SKM-1 treated with dmso at 0.1 percent for 144 hours (cell line): ENCODE measurements around the gene EIF4G3.
"Not testable (repeated sequence)": the region's sequence is repeated elsewhere in the genome, so short reads cannot be mapped to it uniquely, and the experiment has no call there.

Source experiments
- DNase-seq: peaks from one replicate; lab custom pipeline; 2025; ENCODE audit not compliant: unreplicated experiment; lab: John Stamatoyannopoulos, UW

EIF4G3 gene

DNA sequence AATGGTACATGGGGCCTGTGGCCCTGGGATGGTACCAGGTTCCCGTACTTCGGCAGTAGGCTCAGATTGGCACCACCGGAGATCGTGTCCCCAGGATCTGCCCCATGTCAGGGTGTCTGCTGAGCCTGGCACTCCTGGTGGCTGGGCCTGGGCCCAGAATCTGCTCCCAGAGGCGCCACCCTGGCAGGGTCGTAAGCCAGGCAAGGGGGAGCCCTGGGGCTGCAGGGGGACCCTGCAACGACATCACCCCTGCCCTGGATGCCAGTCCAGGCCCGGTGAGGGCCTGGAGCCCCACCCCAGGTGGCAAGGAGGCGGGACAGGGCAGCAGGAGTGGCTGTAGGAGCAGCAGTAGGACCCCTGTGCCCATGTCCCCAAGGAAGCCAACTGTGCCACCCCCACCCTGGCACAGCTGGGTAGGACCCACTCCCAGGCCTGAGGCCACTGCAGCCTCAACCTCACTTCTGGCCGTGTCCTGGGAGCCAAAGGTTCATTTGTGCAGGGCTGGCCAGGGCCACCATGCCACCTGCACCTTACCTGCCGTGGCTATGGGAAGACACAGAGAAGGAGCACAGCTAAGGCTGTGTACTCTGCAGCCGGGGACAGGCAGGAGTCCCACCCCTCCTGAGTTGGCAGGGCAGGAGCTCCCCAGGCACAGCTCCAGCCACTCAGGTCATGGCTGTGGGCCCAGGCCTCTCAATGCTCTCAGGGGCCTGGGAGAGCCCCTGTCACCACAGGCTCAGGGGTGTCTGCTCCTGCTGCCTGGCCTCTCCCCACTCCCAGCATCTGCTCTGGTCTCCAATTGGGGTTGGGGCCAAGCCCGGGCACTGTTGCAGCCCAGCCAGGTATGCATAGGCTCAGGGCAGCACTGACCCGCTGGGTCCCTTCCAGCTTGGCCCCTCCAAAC lies 141.7 kb downstream of the EIF4G3 start:
- DNase-seq: no peak

DNA sequence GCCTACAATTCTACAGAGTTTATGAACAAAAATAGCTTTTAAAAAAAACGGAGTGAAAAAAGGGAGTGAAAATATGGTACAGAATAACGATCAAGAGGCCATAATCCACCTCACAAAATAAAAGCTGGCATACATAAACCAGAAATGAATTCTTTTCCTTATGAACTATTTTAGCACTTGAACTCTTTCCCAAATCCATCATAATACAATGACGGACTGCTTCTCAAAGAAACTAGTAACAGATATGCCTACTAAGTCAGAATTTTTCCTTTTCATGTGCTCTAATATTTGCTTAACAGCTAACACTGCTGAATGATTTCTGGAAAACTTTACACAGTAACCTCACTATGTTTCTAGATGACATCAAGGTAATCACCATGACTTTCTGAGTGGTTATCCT lies 144.0 kb downstream of the EIF4G3 start:
- DNase-seq: no peak

GRCh38 chr1:21030181-21030580 lies 146.5 kb downstream of the EIF4G3 start:
- no peak for DNase-seq

- DNase-seq: no peak
Observed at GRCh38 chr1:21028520-21029145, 148.1 kb downstream of the EIF4G3 start.

DNA sequence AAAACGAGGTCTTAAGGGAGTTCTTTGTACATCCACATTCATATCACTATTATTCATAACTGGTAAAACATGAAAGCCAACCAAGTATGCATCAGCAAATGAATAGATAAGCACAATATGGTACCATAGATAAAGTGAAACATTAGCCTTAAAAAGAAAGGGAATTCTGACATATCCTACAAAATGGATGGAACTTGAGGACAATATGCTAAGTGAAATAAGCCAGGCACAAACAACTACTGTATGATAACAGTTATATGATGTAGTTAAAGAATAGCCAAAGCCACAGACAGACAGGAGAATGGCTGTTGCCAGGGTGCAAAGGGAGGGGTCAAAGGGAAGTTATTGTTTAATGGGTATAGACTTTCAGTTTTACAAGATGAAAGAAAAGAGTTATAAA lies 148.9 kb downstream of the EIF4G3 start:
- no peak for DNase-seq

- DNase-seq: no peak
Observed at GRCh38 chr1:21024918-21025317, 151.8 kb downstream of the EIF4G3 start.

GRCh38 chr1:21024136-21024896 lies 152.4 kb downstream of the EIF4G3 start:
- not testable (repeated sequence) for DNase-seq

DNA sequence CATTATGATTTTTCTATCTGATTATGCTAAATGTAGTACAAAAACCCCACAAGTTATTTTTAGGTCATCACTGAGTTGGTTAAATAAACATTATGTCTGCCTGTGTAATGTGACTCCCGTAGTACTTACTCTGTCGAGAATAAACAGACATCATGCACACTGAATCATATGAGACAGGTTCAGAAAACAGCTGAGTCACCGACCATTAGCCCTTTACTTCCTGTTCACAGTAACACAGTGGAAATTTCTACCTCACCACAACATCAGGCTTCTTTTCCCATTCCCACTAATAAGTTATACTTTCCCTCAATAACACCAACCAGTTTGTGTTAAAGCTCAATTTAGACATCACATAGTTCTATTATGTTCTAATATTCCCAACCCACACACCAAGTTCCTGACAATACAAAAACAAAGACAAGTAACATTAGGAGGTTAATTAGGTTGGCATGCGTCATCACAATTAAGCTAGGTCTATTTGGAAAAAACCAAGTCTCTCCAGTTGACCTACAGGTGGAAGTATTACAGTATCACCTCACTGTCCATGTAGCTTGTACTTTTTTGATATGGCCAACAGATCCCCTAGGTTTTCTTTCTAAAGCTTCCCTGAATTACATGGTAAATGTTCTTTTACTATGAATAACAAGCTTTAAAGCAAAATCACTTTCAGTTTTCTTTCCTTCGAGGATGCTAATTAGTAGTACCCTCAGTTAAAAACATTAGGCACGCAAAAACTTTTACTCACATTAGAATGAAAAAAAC lies 154.2 kb downstream of the EIF4G3 start:
- DNase-seq: peak; percentile 56

GRCh38 chr1:21021311-21021710 lies 155.4 kb downstream of the EIF4G3 start:
- DNase-seq: no peak

- no peak for DNase-seq
Observed at GRCh38 chr1:21020151-21020550, 156.5 kb downstream of the EIF4G3 start.

GRCh38 chr1:21018673-21019072 lies 158.0 kb downstream of the EIF4G3 start:
- no peak for DNase-seq

DNA sequence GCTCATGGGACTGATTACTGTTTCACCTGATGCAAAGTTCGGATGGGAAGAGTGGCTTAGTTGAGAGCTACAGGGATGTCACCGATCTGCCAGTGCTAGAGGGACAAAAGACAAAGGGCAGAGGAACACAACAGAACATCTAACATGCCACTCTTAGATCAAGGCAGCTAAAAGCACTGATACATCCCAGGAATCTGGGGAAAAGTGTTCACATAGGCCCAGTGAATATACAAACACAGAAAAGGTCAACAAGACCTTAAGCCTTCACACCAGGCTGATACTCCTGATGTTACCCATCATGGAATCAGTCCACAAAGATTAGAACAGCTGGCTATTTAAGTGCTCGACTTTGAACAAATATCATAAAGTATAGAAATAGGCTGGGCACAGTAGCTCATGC lies 163.2 kb downstream of the EIF4G3 start:
- DNase-seq: no peak

DNA sequence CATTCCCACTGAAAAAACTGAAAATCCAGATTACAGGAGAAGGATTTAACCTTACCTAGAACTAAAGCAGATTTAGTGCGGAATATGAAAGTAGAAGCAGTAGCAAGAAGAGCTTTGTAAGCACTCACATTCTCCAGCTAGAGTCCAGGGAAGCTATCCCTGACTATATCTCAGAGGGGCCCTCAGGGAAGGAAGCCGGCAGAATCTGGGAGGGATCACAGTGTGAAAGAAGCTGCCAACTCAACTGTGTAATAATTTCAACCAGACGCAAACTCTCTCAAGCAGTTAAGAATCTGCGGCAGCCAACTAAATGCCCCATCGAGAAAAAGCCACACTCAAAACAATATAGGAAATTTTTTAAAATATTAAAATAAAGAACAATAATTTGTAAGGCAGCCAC lies 163.8 kb downstream of the EIF4G3 start:
- DNase-seq: no peak

DNA sequence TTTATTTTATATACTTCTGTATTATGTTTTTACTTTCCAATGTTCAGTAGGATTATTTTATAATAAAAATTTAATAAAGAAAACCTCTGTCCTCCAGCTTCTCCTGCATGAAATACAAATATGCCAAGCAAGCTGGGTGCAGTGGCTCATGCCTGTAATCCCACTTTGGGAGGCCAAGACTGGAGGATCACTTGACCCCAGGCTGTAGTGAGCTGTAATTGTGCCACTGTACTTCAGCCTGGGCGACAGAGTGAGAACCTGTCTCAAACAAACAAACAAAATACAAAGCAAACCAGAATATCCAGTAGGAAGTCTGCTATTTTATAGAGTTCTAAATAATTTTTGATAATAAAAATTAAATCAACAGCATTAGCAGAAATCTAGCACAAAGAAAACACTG lies 168.8 kb downstream of the EIF4G3 start:
- no peak for DNase-seq

- no peak for DNase-seq
Observed at GRCh38 chr1:21005466-21006239, 171.0 kb downstream of the EIF4G3 start.

- DNase-seq: no peak
Observed at GRCh38 chr1:21003281-21004045, 173.2 kb downstream of the EIF4G3 start.

DNA sequence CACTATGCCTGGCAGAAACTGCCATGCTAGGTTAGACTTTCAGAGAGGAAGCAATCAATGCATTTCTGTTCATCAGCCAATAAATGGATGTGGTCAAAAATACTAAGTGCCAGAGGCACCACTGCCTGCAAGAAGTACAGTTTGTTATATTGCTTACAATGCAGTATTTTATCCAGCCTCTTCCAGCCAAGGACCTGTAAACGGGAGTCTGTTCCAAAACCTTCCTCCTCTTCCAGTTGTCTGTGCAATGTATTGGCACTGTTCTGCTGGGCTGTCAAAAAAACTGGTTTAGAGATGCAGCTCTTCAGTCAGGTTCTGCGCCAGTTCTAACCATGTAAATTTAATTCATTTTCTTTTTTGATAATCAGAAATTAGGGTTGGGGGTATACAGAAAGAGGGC lies 175.7 kb downstream of the EIF4G3 start:
- DNase-seq: no peak

DNA sequence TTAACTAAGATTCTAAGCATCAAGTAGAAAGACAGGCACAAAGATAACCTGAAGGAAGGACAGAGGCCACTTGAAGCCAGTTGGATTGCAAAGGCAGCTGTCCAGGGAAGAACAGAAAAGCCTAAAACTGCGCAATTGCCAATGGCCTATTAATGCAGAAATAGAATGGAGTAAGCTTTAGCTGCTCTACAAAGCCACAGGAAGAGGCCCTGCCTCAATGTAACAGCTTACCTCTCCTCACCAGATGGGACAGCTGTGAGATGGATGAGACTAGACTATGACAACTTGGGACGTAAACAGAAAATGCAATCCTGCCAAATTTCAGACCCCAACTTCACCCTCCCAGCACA lies 176.5 kb downstream of the EIF4G3 start:
- no peak for DNase-seq

- DNase-seq: no peak
Observed at GRCh38 chr1:20999525-21000244, 177.0 kb downstream of the EIF4G3 start.
